ENCODE data around the gene PRAC1. TPM values are rescaled to one million over a fixed set of nuclear protein-coding genes. Genes with fewer than 3 reads are reported as not detected.

The PRAC1 gene
- total RNA-seq, 1 donor, result not detected

GRCh38 chr17:48730240-48730550 lies 7.9 kb upstream of the PRAC1 start:
- H3K4me3 ChIP-seq (ENCODE audit: low read depth, low read length), result no peak overlapping the region
- DNase-seq (ENCODE audit: low read depth), result no peak
- no peak for TF ChIP-seq CTCF (IDR thresholded peaks at IDR 0.05; ENCODE audit: insufficient read depth, low read depth, low read length)

- TF ChIP-seq CTCF (IDR thresholded peaks at IDR 0.05; ENCODE audit: insufficient read depth, low read depth, low read length), result no peak
- H3K4me3 ChIP-seq (ENCODE audit: low read depth, low read length), result peak overlapping the region; percentile 68
- peak; percentile 32 for DNase-seq (ENCODE audit: low read depth)
Observed at GRCh38 chr17:48729335-48730239, 7.3 kb upstream of the PRAC1 start.

- DNase-seq (ENCODE audit: low read depth), result peak; percentile 92
- peak within 1 kb of the TSS; percentile 68 for H3K4me3 ChIP-seq (ENCODE audit: low read depth, low read length)
Observed at GRCh38 chr17:48728232-48729231, 6.2 kb upstream of the PRAC1 start, which contains the start of gene HOXB13. Gene HOXB13 (minus strand): TSS chr17:48728750. CDS start chr17:48728593, 157 bp downstream.

GRCh38 chr17:48727415-48728175 lies 5.3 kb upstream of the PRAC1 start:
- TF ChIP-seq CTCF (IDR thresholded peaks at IDR 0.05; ENCODE audit: insufficient read depth, low read depth, low read length), result no peak
- peak overlapping the region; percentile 68 for H3K4me3 ChIP-seq (ENCODE audit: low read depth, low read length)
- DNase-seq (ENCODE audit: low read depth), result no peak

More at GRCh38 chr17:48728232-48729231, 6.2 kb upstream of the PRAC1 start, which contains the start of gene HOXB13:
- TF ChIP-seq CTCF (IDR thresholded peaks at IDR 0.05; ENCODE audit: insufficient read depth, low read depth, low read length), result no peak

- no peak for DNase-seq (ENCODE audit: low read depth)
- peak overlapping the region; percentile 68 for H3K4me3 ChIP-seq (ENCODE audit: low read depth, low read length)
- no peak for TF ChIP-seq CTCF (IDR thresholded peaks at IDR 0.05; ENCODE audit: insufficient read depth, low read depth, low read length)
Observed at GRCh38 chr17:48726916-48727286, 4.6 kb upstream of the PRAC1 start.
